ENCODE results near the gene SMG5.
"Not testable (repeated sequence)": the region's sequence is repeated elsewhere in the genome, so short reads cannot be mapped to it uniquely, and the experiment has no call there.

- not testable (repeated sequence) for TF ChIP-seq CTCF, POLR2A (IDR thresholded peaks at IDR 0.05)
These were observed 40.6 kb upstream of the SMG5 start for GRCh38 chr1:156323179-156323578.

All from tibial nerve (tissue), 3 donors.